Endothelial cell of umbilical vein (primary cell): ENCODE results near the gene CNPY3. TPM values are rescaled to one million over a fixed set of nuclear protein-coding genes. Genes with fewer than 3 reads are reported as not detected.

ENCODE experiments used
- BruUV-seq: library from RNA; stranded (reverse); fragments of 400-500 nt; replicated peaks from 2 replicates; lab custom pipeline; 2021; lab: Mats Ljungman, UMichigan
- CTCF ChIA-PET: fragments of 300-600, 350-600 bp; sonication (Branson Sonifier 250); formaldehyde crosslinking; loops from one replicate; lab custom pipeline; 2021; ENCODE audit warnings: antibody characterized with exemption, inconsistent platforms; lab: Charles Lee
- POLR2A ChIA-PET: fragments of 300-600, 350-600 bp; sonication (Branson Sonifier 250); formaldehyde crosslinking; loops from one replicate; lab custom pipeline; 2021; ENCODE audit warnings: antibody characterized with exemption, inconsistent platforms; lab: Charles Lee
- DNase-seq: peaks from one replicate; pipeline ENCODE4 v3.0.0-alpha.2; 2011; ENCODE audit warnings: low read depth, low spot score
- FAIRE-seq: peaks from 2 replicates; lab custom pipeline; 2011; peaks lifted over from hg19 to GRCh38; lab: Jason Lieb, UNC
- H2AFZ ChIP-seq: 2 replicates; pipeline ENCODE4 v1.6.0; 2012; ENCODE audit warnings: low read depth, low read length, control low read depth, inconsistent platforms
- H3K27ac ChIP-seq: 2 replicates; pipeline ENCODE4 v1.5.1; 2011; ENCODE audit warnings: low read depth, mild to moderate bottlenecking, control low read depth, low read length, moderate library complexity; ENCODE audit not compliant: insufficient read depth
- H3K27me3 ChIP-seq, 2 experiments: 2 replicates each; pipeline versions ENCODE4 v1.6.0 to v1.6.1; 2011; ENCODE audit warnings: low read length in 2 of 2, mixed read lengths in 1 of 2; ENCODE audit not compliant: control insufficient read depth in 2 of 2, insufficient read depth in 2 of 2
- H3K36me3 ChIP-seq, 2 experiments: 2 replicates in 1 of 2; 3 replicates in 1 of 2; pipeline ENCODE4 v1.5.1; 2011; ENCODE audit warnings: low read length in 2 of 2, mild to moderate bottlenecking in 1 of 2, moderate library complexity in 1 of 2; ENCODE audit not compliant: control insufficient read depth in 2 of 2, insufficient read depth in 2 of 2; ENCODE audit errors: extremely low read depth in 1 of 2
- H3K4me1 ChIP-seq: 3 replicates; pipeline ENCODE4 v1.5.1; 2011; ENCODE audit warnings: mild to moderate bottlenecking, low read length; ENCODE audit not compliant: control insufficient read depth, insufficient read depth; ENCODE audit errors: extremely low read depth
- H3K4me2 ChIP-seq: 2 replicates; pipeline ENCODE4 v1.6.1; 2011; ENCODE audit warnings: low read length, control low read depth, mixed read lengths; ENCODE audit not compliant: insufficient read depth
- H3K4me3 ChIP-seq, 3 experiments: fragments of 200-600 bp in 1 of 3; sonication (generic), shearing (Covaris generic) in 1 of 3; replicated peaks in 1 of 3; 2 replicates each; pipeline ENCODE4 v1.5.1; 2011 to 2016; ENCODE audit warnings: control low read depth in 3 of 3, low read length in 3 of 3, mild to moderate bottlenecking in 2 of 3, inconsistent platforms in 1 of 3, low read depth in 1 of 3, moderate library complexity in 1 of 3; ENCODE audit not compliant: insufficient read depth in 1 of 3
- H3K79me2 ChIP-seq: 2 replicates; pipeline ENCODE4 v1.6.0; 2012; ENCODE audit warnings: low read length, inconsistent platforms; ENCODE audit not compliant: control insufficient read depth, insufficient read depth
- H3K9ac ChIP-seq: replicated peaks from 2 replicates; pipeline ENCODE3; 2011; ENCODE audit warnings: low read length, control low read depth; ENCODE audit not compliant: insufficient read depth; ENCODE audit errors: extremely low read depth
- H3K9me1 ChIP-seq: replicated peaks from 3 replicates; pipeline ENCODE4 v1.6.0; 2011; ENCODE audit warnings: mild to moderate bottlenecking, low read length; ENCODE audit not compliant: control insufficient read depth, insufficient read depth; ENCODE audit errors: extremely low read depth
- H3K9me3 ChIP-seq: replicated peaks from 2 replicates; pipeline ENCODE4 v1.5.1; 2012; ENCODE audit warnings: low read length, inconsistent platforms; ENCODE audit not compliant: control insufficient read depth, insufficient read depth
- H4K20me1 ChIP-seq: replicated peaks from 2 replicates; pipeline ENCODE3; 2011; ENCODE audit warnings: mild to moderate bottlenecking, low read length; ENCODE audit not compliant: control insufficient read depth, insufficient read depth; ENCODE audit errors: extremely low read depth
- EZH2 ChIP-seq: IDR thresholded peaks from 2 replicates; pipeline ENCODE4 v1.6.1; 2012; ENCODE audit warnings: borderline replicate concordance, low read depth, mild to moderate bottlenecking, moderate library complexity, low read length, inconsistent platforms; ENCODE audit not compliant: severe bottlenecking
- dilution Hi-C: fragments of 300-500 bp; cut with MboI; formaldehyde crosslinking; loops from one replicate; pipeline ENCODE4 v1.15.0; 2019; ENCODE audit warnings: low sequenced_read_pairs; ENCODE audit not compliant: extremely low pct_ligation_motif_present
- intact Hi-C: fragments of 100-400 bp; cut with micrococcal nuclease; formaldehyde crosslinking; loops from one replicate; pipeline ENCODE4 v1.10.0; 2022
- polyA plus RNA-seq, 4 experiments: library from polyadenylated mRNA; depleted of rRNA in 3 of 4; stranded (reverse) in 3 of 4; unstranded in 1 of 4; fragments of >200 nt; gene quantifications; 2 replicates each; pipeline versions ENCODE4 v1.2.1 to v1.2.3, GENCODE V29; 2011 to 2012; ENCODE audit warnings: missing spikeins in 1 of 4
- total RNA-seq: library from RNA; stranded (reverse); gene quantifications from 2 replicates; pipeline ENCODE4 v1.2.3, GENCODE V29; 2021

CNPY3 gene
- total and polyA plus RNA-seq, 2 donors (not counting 3 experiments of a cell fraction or from before 2014, with no cell fraction given), result 40.8 to 53.1 TPM

GRCh38 chr6:42988486-42989020 is 59.3 kb downstream of the CNPY3 start:
- H3K4me2 ChIP-seq, result no peak overlapping the region
- H3K9me1 ChIP-seq, result no peaks in the 10 kb centered on the region
- DNase-seq, result peak; percentile 68
- H3K4me1 ChIP-seq, result peaks cover 20% of the 10 kb centered on the region
- intact Hi-C loops (no loop called here), dilution Hi-C loops (no loop called here)
- no peaks in the 10 kb centered on the region for H3K9me3 ChIP-seq
- TF ChIP-seq EZH2, result no peak
- H3K4me3 ChIP-seq, result no peak overlapping the region
- POLR2A ChIA-PET, result interaction anchor here (0.5 kb wide), 1 partner anchor 13 kb away, joined by 5 read pairs; no protein-coding TSS in a partner anchor
- H3K9ac ChIP-seq, result no peak overlapping the region
- peak; percentile 73 for FAIRE-seq
- H3K79me2 ChIP-seq, result peaks cover 15% of the 10 kb centered on the region
- H2AFZ ChIP-seq, result no peak overlapping the region
- peaks cover 0 to 10% of the 10 kb centered on the region in 2 experiments for H3K36me3 ChIP-seq
- H4K20me1 ChIP-seq, result peaks cover 3% of the 10 kb centered on the region
- no TSS peak for BruUV-seq
- no peaks in the 10 kb centered on the region for H3K27me3 ChIP-seq
- CTCF ChIA-PET, result interaction anchor here (1.0 to 1.1 kb wide), 3 partner anchors 8 to 25 kb away, joined by 3 to 4 read pairs (median 3); partner anchors contain the start of genes KLHDC3 and MEA1
- no peak overlapping the region for H3K27ac ChIP-seq

Other genes starting within 250 kb of the CNPY3 start
- 0.40 and 0.48 TPM in 2 replicates for gene PRPH2, start 206.9 kb upstream of the CNPY3 start, total RNA-seq
- 0.32 and 0.46 TPM in 2 replicates for gene PRPH2, start 206.9 kb upstream of the CNPY3 start, polyA plus RNA-seq
- 17.1 and 19.1 TPM in 2 replicates for gene TBCC, start 183.4 kb upstream of the CNPY3 start, total RNA-seq
- gene TBCC, start 183.4 kb upstream of the CNPY3 start, polyA plus RNA-seq, result 13.5 and 15.9 TPM in 2 replicates
- 6.8 and 7.1 TPM in 2 replicates for gene BICRAL, start 147.4 kb upstream of the CNPY3 start, total RNA-seq
- 5.6 and 5.8 TPM in 2 replicates for gene BICRAL, start 147.4 kb upstream of the CNPY3 start, polyA plus RNA-seq
- gene RPL7L1, start 49.9 kb upstream of the CNPY3 start, total RNA-seq, result 94.4 and 103 TPM in 2 replicates
- gene RPL7L1, start 49.9 kb upstream of the CNPY3 start, polyA plus RNA-seq, result 31.1 and 36.9 TPM in 2 replicates
- gene PTCRA, start 13.4 kb upstream of the CNPY3 start, total RNA-seq, result not detected in 2 replicates
- gene PTCRA, start 13.4 kb upstream of the CNPY3 start, polyA plus RNA-seq, result 0.13 TPM in 1 of 2 replicates, not detected in the other
- 0.42 and 1.2 TPM in 2 replicates for gene GNMT, start 31.3 kb downstream of the CNPY3 start, total RNA-seq
- 0.41 and 0.70 TPM in 2 replicates for gene GNMT, start 31.3 kb downstream of the CNPY3 start, polyA plus RNA-seq
- 9.9 and 18.1 TPM in 2 replicates for gene PEX6, start 49.7 kb downstream of the CNPY3 start, total RNA-seq
- 10.8 and 11.2 TPM in 2 replicates for gene PEX6, start 49.7 kb downstream of the CNPY3 start, polyA plus RNA-seq
- 45.5 and 51.0 TPM in 2 replicates for gene PPP2R5D, start 55.1 kb downstream of the CNPY3 start, total RNA-seq
- 58.9 and 60.2 TPM in 2 replicates for gene PPP2R5D, start 55.1 kb downstream of the CNPY3 start, polyA plus RNA-seq
- 55.6 and 62.5 TPM in 2 replicates for gene MEA1, start 84.5 kb downstream of the CNPY3 start, total RNA-seq
- 68.0 and 69.5 TPM in 2 replicates for gene MEA1, start 84.5 kb downstream of the CNPY3 start, polyA plus RNA-seq
- gene KLHDC3, start 84.8 kb downstream of the CNPY3 start, total RNA-seq, result 84.6 and 84.8 TPM in 2 replicates
- gene KLHDC3, start 84.8 kb downstream of the CNPY3 start, polyA plus RNA-seq, result 120 and 130 TPM in 2 replicates
- 103 TPM in 2 replicates for gene RRP36, start 92.1 kb downstream of the CNPY3 start, total RNA-seq
- 35.9 and 40.2 TPM in 2 replicates for gene RRP36, start 92.1 kb downstream of the CNPY3 start, polyA plus RNA-seq
- gene CUL7, start 124.4 kb downstream of the CNPY3 start, total RNA-seq, result 29.4 and 29.7 TPM in 2 replicates
- gene CUL7, start 124.4 kb downstream of the CNPY3 start, polyA plus RNA-seq, result 33.7 and 35.4 TPM in 2 replicates
- 59.7 and 63.6 TPM in 2 replicates for gene MRPL2, start 130.0 kb downstream of the CNPY3 start, total RNA-seq
- 37.6 and 43.1 TPM in 2 replicates for gene MRPL2, start 130.0 kb downstream of the CNPY3 start, polyA plus RNA-seq
- gene KLC4, start 130.2 kb downstream of the CNPY3 start, total RNA-seq, result 26.8 and 26.9 TPM in 2 replicates
- 17.4 and 17.7 TPM in 2 replicates for gene KLC4, start 130.2 kb downstream of the CNPY3 start, polyA plus RNA-seq
- 65.3 and 65.6 TPM in 2 replicates for gene PTK7, start 146.8 kb downstream of the CNPY3 start, total RNA-seq
- 41.9 and 44.6 TPM in 2 replicates for gene PTK7, start 146.8 kb downstream of the CNPY3 start, polyA plus RNA-seq
- 34.4 and 36.2 TPM in 2 replicates for gene SRF, start 241.8 kb downstream of the CNPY3 start, total RNA-seq
- 55.8 and 61.5 TPM in 2 replicates for gene SRF, start 241.8 kb downstream of the CNPY3 start, polyA plus RNA-seq